Smooth muscle cell (in vitro differentiated cells): Measurements from ENCODE around the gene CPT1B. TPM values are rescaled to one million over a fixed set of nuclear protein-coding genes. Genes with fewer than 3 reads are reported as not detected.

Experiments used
- DNase-seq: peaks from one replicate; lab custom pipeline; 2025; ENCODE audit not compliant: unreplicated experiment; lab: John Stamatoyannopoulos, UW
- H2AFZ ChIP-seq: fragments of 200-600 bp; sonication (generic); 2 replicates; pipeline ENCODE4 v1.6.0; 2016; ENCODE audit warnings: antibody characterized with exemption, low read depth, mild to moderate bottlenecking
- H3F3A ChIP-seq: fragments of 200-600 bp; sonication (generic); 2 replicates; pipeline ENCODE4 v1.6.0; 2017; ENCODE audit warnings: antibody characterized with exemption, low read depth
- H3K27ac ChIP-seq: fragments of 200-600 bp; sonication (generic); 2 replicates; pipeline ENCODE4 v1.5.1; 2016; ENCODE audit warnings: low read depth, mild to moderate bottlenecking
- H3K27me3 ChIP-seq: fragments of 200-600 bp; sonication (generic); 2 replicates; pipeline ENCODE4 v1.6.1; 2016; ENCODE audit warnings: low read depth, mild to moderate bottlenecking
- H3K36me3 ChIP-seq: fragments of 200-600 bp; sonication (generic); 2 replicates; pipeline ENCODE4 v1.5.1; 2016; ENCODE audit warnings: low read depth
- H3K4me1 ChIP-seq: fragments of 200-600 bp; sonication (generic); 2 replicates; pipeline ENCODE4 v1.5.1; 2016; ENCODE audit warnings: low read depth
- H3K4me2 ChIP-seq: fragments of 200-600 bp; sonication (generic); 2 replicates; pipeline ENCODE4 v1.6.0; 2016; ENCODE audit warnings: mild to moderate bottlenecking
- H3K4me3 ChIP-seq: fragments of 200-600 bp; sonication (generic); 2 replicates; pipeline ENCODE4 v1.5.1; 2016; ENCODE audit warnings: mild to moderate bottlenecking
- H3K79me2 ChIP-seq: fragments of 200-600 bp; sonication (generic); 2 replicates; pipeline ENCODE4 v1.6.0; 2016; ENCODE audit warnings: low read depth, mild to moderate bottlenecking
- H3K9ac ChIP-seq: fragments of 200-600 bp; sonication (generic); 2 replicates; pipeline ENCODE4 v1.6.0; 2016; ENCODE audit warnings: low read depth
- H3K9me3 ChIP-seq: fragments of 200-600 bp; sonication (generic); replicated peaks from 2 replicates; pipeline ENCODE4 v1.5.1; 2016; ENCODE audit warnings: low read depth
- H4K20me1 ChIP-seq: fragments of 200-600 bp; sonication (generic); 2 replicates; pipeline ENCODE4 v1.6.0; 2016; ENCODE audit warnings: low read depth
- CTCF ChIP-seq: fragments of 200-600 bp; sonication (generic); IDR thresholded peaks from 2 replicates; pipeline ENCODE4 v1.5.1; 2017; ENCODE audit warnings: borderline replicate concordance, mild to moderate bottlenecking, antibody characterized with exemption; ENCODE audit not compliant: insufficient read depth, poor library complexity, severe bottlenecking
- WGBS: methylation state at CpG from one replicate; pipeline ENCODE4 v1.1.7; 2016; ENCODE audit warnings: low lambda C conversion rate; 5-methylcytosine and 5-hydroxymethylcytosine counted together
- polyA plus RNA-seq: library from polyadenylated mRNA; unstranded; fragments of >200 nt; fragmentation: Nextera tagmentation; extraction: Ambion mirVana; gene quantifications from 2 replicates; pipeline ENCODE4 v1.2.1, GENCODE V29; 2016
- total RNA-seq: library from RNA; depleted of rRNA; stranded (reverse); fragments of >200 nt; gene quantifications from 2 replicates; pipeline ENCODE4 v1.2.3, GENCODE V29; 2014

CPT1B gene
- total and polyA plus RNA-seq, 2 experiments from 2014 or later = 19.3 to 20.7 TPM

GRCh38 chr22:50581950-50582492, 3.8 kb upstream of the CPT1B start:
- Histone ChIP-seq H3K9me3 (no peaks in the 10 kb centered on the region), H4K20me1 (no peaks in the 10 kb centered on the region), H3K79me2 (peaks cover 13% of the 10 kb centered on the region), H3K4me3 (peak overlapping the region; percentile 93), H3F3A (no peaks in the 10 kb centered on the region), H3K9ac (peak overlapping the region; percentile 97), H3K4me1 (peaks cover 6% of the 10 kb centered on the region), H3K36me3 (no peaks in the 10 kb centered on the region), H3K4me2 (peak overlapping the region; percentile 96), H2AFZ (peak overlapping the region; percentile 96), H3K27me3 (no peaks in the 10 kb centered on the region), H3K27ac (peak overlapping the region; percentile 94)
- TF ChIP-seq CTCF = no peak
- DNase-seq = no peak
- 13% methylated on average over 22 of the region's 39 CpGs for WGBS

DNA sequence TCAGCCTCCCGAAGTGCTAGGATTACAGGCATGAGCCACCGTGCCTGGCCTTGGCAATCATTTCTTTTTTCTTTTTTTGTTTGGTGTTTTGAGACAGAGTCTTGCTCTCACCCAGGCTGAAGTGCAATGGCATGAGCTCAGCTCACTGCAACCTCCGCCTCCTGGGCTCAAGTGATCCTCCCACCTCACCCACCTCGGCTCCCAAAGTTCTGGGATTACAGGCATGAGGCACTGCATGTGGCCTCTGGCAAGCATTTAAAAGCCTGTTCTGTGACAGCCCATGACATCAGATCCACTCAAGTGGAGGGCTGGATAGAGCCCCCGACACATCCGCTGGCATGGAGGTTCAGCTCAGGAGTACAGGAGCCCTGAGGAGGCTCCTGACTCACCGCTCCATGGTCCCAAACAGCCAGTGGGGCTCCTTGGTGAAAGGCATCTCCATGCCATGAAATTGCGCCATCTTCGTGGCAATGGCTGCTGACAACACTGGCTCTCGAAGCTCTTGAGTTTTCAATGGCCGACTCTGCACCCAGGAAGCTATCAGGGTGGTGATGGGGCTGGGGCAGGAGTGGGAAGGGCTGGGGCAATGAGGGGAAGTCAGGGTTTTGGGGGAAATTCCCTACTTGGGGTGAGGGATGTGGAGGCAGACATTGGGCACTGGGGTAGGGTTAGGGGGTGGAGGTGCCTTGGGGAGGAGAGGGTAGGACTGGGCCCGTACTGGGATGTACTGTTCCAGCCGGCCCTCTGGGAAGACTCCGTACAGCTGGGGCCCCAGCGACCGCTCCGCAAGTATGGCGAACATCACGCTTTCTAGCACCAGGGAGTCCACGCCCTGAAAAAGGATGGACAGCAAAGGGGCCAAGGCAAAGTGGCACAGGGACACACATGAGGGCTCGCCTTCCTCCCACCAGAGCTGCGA, 3.1 kb upstream of the CPT1B start:
- peaks cover 13% of the 10 kb centered on the region for H3K79me2 ChIP-seq
- no peaks in the 10 kb centered on the region for H3F3A ChIP-seq
- no peaks in the 10 kb centered on the region for H3K36me3 ChIP-seq
- DNase-seq = no peak
- H3K9ac ChIP-seq = peak overlapping the region; percentile 97
- WGBS = 91% methylated on average over 20 of the region's 22 CpGs
- peak overlapping the region; percentile 93 for H3K4me3 ChIP-seq
- H3K27me3 ChIP-seq = no peaks in the 10 kb centered on the region
- H3K9me3 ChIP-seq = no peaks in the 10 kb centered on the region
- H2AFZ ChIP-seq = no peak overlapping the region
- TF ChIP-seq CTCF = no peak
- peaks cover 6% of the 10 kb centered on the region for H3K4me1 ChIP-seq
- no peak overlapping the region for H3K27ac ChIP-seq
- H4K20me1 ChIP-seq = no peaks in the 10 kb centered on the region
- H3K4me2 ChIP-seq = peak overlapping the region; percentile 96

- 95% methylated on average over 4 of the region's 4 CpGs for WGBS
- Histone ChIP-seq H3K4me1 (peaks cover 6% of the 10 kb centered on the region), H3K27me3 (no peaks in the 10 kb centered on the region), H3K9ac (no peak overlapping the region), H3K4me2 (no peak overlapping the region), H2AFZ (no peak overlapping the region), H3K4me3 (no peak overlapping the region), H3K27ac (no peak overlapping the region), H3F3A (no peaks in the 10 kb centered on the region), H3K9me3 (no peaks in the 10 kb centered on the region), H4K20me1 (no peaks in the 10 kb centered on the region), H3K79me2 (peaks cover 13% of the 10 kb centered on the region), H3K36me3 (no peaks in the 10 kb centered on the region)
- DNase-seq = no peak
- TF ChIP-seq CTCF = no peak
These were observed 1.5 kb upstream of the CPT1B start for GRCh38 chr22:50579752-50580151.
